ENCODE results near the gene NFE2L3. TPM values are rescaled to one million over a fixed set of nuclear protein-coding genes. Genes with fewer than 3 reads are reported as not detected.

The NFE2L3 gene
- total RNA-seq, 1 experiment from 2014 or later: 39.2 TPM

DNA sequence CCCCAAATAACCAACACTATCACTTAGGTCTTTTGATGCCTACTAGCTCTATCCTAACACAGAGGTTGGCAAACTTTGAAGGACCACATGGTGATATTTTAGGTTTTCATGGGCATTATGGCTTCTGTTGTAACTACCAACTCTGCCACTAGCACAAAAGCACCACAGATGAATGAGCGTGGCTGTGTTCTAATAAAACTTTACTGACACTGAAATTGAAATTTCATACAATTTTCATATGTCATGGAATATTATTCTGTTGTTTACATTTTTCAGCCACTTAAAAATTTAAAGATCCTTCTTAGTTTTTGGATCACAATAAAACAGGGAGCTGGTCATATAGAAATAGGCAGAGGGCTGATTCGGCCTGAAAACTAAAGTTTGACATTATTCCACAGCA is 76.0 kb downstream of the NFE2L3 start:
- BruUV-seq (replicated peaks): no TSS peak
- no peak for DNase-seq
- Mint-ChIP-seq H3K36me3 (ENCODE audit: insufficient read depth, unreplicated experiment) (no peaks in the 10 kb centered on the region), H3K9me3 (ENCODE audit: unreplicated experiment) (peaks cover 9% of the 10 kb centered on the region), H3K27ac (ENCODE audit: unreplicated experiment) (no peak overlapping the region), H3K4me1 (ENCODE audit: low read depth, unreplicated experiment) (no peaks in the 10 kb centered on the region), H3K4me3 (ENCODE audit: unreplicated experiment) (no peak overlapping the region), H3K27me3 (ENCODE audit: insufficient read depth, unreplicated experiment) (peaks cover 11% of the 10 kb centered on the region)
- intact Hi-C loops (cut with micrococcal nuclease; ENCODE audit: unreplicated experiment): no loop called here
- no peaks in the 10 kb centered on the region for H3K9me3 ChIP-seq
- TF ChIP-seq CTCF (IDR thresholded peaks at IDR 0.05; ENCODE audit: insufficient read depth in 1 of 2, low read depth in 1 of 2, low read length in 1 of 2, severe bottlenecking in 1 of 2, unreplicated experiment in 1 of 2): no peak
- no peaks in the 10 kb centered on the region for H3K4me1 ChIP-seq
- H3K4me3 ChIP-seq (ENCODE audit: low read depth, low read length): no peak overlapping the region
- ChIA-PET POLR2A (no interaction called here), CTCF (no interaction called here)
- no peaks in the 10 kb centered on the region for H3K27me3 ChIP-seq (replicated peaks; ENCODE audit: control insufficient read depth, insufficient read depth, low read length)
- no peaks in the 10 kb centered on the region for H3K36me3 ChIP-seq (ENCODE audit: control insufficient read depth, insufficient read depth, low read length)

DNA sequence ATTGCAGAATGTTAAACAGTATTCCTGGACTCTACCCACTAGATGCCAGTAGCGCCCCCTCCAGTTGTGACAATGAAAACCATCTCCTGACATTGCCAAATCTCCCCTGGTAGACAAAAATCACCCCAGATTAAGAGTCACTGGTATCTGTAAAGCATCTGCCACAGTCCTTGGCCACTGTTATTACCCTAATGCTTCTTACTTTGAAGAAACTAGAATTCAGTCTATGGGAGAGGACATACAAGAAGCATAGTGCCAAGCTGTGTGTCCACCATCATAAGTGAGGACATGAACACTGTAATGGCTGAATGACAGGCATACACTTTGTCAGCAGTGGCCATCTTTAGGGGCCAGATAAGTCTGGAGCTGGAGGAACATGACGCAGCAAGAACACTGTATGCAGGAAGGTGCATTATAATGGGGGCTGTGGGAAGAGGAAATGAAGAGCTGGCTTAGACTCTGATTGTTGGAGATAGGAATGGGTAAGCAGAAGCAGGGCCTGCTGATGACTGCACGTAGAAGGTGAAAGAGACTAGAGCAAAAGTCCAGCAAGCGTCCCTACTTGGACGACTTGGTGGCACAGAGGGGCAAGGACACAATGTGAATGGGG is 82.0 kb downstream of the NFE2L3 start:
- no peak for TF ChIP-seq CTCF (IDR thresholded peaks at IDR 0.05; ENCODE audit: insufficient read depth in 1 of 2, low read depth in 1 of 2, low read length in 1 of 2, severe bottlenecking in 1 of 2, unreplicated experiment in 1 of 2)
- no peaks in the 10 kb centered on the region for H3K36me3 Mint-ChIP-seq (ENCODE audit: insufficient read depth, unreplicated experiment)
- BruUV-seq (replicated peaks): no TSS peak
- Histone ChIP-seq H3K4me3 (ENCODE audit: low read depth, low read length) (no peak overlapping the region), H3K4me1 (no peaks in the 10 kb centered on the region), H3K36me3 (ENCODE audit: control insufficient read depth, insufficient read depth, low read length) (no peaks in the 10 kb centered on the region), H3K27me3 (replicated peaks; ENCODE audit: control insufficient read depth, insufficient read depth, low read length) (no peaks in the 10 kb centered on the region), H3K9me3 (no peaks in the 10 kb centered on the region)
- no peak overlapping the region for H3K4me3 Mint-ChIP-seq (ENCODE audit: unreplicated experiment)
- H3K4me1 Mint-ChIP-seq (ENCODE audit: low read depth, unreplicated experiment): no peaks in the 10 kb centered on the region
- intact Hi-C loops (cut with micrococcal nuclease; ENCODE audit: unreplicated experiment): no loop called here
- H3K27me3 Mint-ChIP-seq (ENCODE audit: insufficient read depth, unreplicated experiment): peaks cover 10% of the 10 kb centered on the region
- peaks cover 4% of the 10 kb centered on the region for H3K9me3 Mint-ChIP-seq (ENCODE audit: unreplicated experiment)
- ChIA-PET POLR2A (no interaction called here), CTCF (interaction anchor here (0.6 kb wide), 1 partner anchor 334 kb away, joined by 4 read pairs; no protein-coding TSS in a partner anchor)
- H3K27ac Mint-ChIP-seq (ENCODE audit: unreplicated experiment): no peak overlapping the region
- DNase-seq: no peak

Other genes starting within 250 kb of the NFE2L3 start
- gene HNRNPA2B1, start 48.5 kb downstream of the NFE2L3 start, total RNA-seq (2022): 799 and 839 TPM in 2 replicates
- gene CBX3, start 49.5 kb downstream of the NFE2L3 start, total RNA-seq (2022): 215 and 226 TPM in 2 replicates
- 7.6 and 8.8 TPM in 2 replicates for gene SNX10, start 139.7 kb downstream of the NFE2L3 start, total RNA-seq (2022)